ENCODE data around the gene MYO18B.

DNA sequence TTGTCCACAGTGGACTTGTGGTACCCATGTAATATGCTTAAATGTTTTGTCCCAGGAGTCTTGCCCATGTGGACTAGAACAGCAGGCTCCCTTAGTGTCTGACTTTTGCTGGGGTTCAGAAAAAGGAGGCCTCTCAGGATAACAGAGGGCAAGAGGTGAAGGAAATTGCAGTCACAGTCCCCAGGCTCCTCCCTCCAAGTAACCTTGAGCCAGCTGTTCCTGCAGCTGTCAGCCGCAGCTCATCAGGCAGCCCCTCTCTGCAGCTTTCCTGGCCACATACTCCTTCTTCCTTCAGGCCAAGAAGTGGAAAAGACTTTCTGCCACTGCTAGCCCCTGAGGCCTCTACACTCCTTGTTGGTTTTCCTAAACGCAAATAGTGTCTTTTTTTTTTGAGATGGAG lies 6.3 kb upstream of the MYO18B start:
- TF ChIP-seq, protein P1, sequence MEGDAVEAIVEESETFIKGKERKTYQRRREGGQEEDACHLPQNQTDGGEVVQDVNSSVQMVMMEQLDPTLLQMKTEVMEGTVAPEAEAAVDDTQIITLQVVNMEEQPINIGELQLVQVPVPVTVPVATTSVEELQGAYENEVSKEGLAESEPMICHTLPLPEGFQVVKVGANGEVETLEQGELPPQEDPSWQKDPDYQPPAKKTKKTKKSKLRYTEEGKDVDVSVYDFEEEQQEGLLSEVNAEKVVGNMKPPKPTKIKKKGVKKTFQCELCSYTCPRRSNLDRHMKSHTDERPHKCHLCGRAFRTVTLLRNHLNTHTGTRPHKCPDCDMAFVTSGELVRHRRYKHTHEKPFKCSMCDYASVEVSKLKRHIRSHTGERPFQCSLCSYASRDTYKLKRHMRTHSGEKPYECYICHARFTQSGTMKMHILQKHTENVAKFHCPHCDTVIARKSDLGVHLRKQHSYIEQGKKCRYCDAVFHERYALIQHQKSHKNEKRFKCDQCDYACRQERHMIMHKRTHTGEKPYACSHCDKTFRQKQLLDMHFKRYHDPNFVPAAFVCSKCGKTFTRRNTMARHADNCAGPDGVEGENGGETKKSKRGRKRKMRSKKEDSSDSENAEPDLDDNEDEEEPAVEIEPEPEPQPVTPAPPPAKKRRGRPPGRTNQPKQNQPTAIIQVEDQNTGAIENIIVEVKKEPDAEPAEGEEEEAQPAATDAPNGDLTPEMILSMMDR (IDR thresholded peaks at IDR 0.05), result no peak
- TF ChIP-seq POLR2A (IDR thresholded peaks at IDR 0.05), result no peak

Measured in right lobe of liver (tissue), 4 donors.